Measurements from ENCODE around the gene TUBB3.
A peak's percentile ranks its signal among the peaks of the same experiment; 100 is the strongest.
"Not testable (repeated sequence)": the region's sequence is repeated elsewhere in the genome, so short reads cannot be mapped to it uniquely, and the experiment has no call there.

The TUBB3 gene

DNA sequence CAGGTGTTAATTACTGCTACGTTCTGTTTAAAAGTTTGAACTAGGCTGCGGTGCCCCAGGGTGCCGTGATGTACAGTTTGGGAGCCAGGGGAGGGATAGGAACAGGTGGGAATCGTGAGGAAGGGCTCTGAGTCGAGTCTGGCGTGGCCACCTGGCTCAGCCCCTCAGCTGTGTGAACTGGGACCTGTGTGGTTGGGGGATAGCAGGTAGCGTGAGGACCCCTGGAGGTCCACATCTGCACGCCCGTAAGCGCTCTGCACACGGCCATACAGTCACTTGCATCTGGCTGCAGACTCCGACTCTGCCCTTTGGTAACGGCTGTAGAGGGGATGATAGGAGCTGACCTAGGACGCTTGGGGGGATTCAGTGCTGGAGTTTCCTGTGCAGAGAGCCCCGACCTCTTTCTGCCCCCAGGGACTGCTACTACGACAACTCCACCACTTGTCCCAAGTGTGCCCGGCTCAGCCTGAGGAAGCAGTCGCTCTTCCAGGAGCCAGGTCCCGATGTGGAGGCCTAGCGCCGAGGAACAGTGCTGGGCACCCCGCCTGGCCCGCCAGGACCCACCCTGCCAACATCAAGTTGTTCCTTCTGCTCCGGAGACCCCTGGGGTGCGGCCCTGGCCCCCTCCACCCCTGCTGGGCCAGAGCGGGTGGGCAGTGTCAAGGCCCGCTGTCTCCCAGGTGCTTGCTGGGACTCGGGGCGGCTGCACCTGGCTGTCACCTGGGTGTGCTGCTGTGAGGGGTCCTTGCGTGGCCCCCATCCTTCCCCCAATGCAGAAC lies 42.5 kb downstream of the TUBB3 start:
- no peak for DNase-seq (ENCODE audit: low read depth)

DNA sequence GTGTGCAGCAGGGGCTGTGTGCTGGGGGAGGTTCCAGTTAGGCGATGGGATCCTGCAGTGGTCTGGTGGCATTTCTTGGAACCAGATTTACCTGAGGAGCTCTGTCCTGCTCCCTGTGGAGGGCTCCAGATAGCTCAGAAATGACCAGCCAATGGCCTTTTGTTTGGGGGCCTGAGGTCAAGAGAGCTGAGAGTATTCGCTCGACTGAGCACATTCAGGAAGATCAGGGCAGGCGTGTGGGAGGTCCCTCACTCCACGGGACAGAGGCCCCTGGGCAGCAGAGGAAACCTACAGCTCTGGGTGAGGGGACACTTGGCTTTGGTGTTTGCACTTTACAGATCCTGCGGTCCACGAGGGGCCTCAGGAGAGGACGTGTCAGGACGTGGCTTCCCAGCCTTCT lies 43.6 kb downstream of the TUBB3 start:
- DNase-seq (ENCODE audit: low read depth), result no peak

DNA sequence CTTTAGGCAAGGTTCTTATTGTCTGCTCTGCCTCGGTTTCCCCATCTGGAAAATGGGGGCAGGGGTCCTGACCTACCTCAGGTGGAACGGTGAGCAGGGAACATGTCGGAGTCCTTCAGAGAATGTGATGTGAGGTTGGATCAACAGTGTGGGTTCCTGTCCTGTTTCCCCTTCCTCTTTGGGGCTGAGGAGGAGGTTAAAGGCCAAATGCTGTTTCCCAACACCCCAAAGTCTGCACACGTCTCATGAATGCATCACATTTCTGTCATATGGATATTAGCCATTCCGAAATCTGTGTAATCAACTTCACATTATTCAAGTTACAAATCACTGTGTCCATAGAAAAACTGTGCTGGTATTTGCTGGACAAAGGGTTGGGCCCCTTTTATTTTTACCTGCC lies 44.3 kb downstream of the TUBB3 start:
- DNase-seq (ENCODE audit: low read depth), result not testable (repeated sequence)

DNA sequence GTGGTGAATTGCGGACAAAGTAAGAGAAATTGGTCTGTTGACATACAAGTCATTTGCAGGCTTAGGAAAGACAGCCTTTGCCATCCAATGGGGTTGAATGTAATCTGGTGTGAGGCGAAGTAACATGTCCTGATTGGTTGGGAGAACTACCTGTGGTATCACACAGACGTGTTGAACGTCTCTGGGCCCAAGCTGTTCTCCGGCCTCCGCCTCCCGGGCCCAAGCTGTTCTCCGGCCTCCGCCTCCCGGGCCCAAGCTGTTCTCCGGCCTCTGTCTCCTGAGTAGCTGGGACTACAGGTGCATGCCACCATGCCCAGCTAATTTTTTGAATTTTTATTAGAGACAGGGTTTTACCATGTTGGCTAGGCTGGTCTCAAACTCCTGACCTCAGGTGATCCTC lies 44.9 kb downstream of the TUBB3 start:
- DNase-seq (ENCODE audit: low read depth), result not testable (repeated sequence)

DNA sequence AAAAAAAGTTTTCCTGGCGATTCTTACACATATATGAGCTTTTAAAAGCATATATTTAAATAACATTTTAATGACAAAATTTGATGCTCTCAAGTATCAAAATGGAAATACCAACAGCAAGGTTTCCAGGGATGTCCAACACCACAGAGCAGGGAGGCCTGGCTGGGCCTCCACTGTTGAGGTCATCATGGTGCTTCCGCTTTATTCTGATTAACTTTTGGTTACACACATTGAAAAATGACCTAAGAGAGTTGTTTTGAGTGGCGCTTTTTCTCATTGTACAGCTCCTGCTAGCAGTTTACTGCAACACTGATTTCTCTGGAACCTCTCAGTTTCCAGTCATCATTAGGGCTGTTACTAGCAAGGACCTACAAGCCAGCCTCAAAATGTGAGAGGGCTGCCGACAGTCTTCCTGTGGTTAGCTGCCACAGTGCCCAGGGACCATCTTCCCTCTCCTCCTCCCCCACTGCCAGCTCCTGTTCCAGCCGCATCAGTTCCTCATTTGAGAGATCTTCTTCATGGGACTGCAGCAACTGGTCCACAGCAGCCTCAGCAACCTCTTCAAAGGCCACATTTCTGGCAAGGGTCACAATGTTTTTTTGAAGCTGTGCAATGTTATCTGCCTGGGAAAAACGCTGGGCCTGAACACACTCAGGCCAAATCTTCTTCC lies 46.7 kb downstream of the TUBB3 start:
- no peak for DNase-seq (ENCODE audit: low read depth)

DNA sequence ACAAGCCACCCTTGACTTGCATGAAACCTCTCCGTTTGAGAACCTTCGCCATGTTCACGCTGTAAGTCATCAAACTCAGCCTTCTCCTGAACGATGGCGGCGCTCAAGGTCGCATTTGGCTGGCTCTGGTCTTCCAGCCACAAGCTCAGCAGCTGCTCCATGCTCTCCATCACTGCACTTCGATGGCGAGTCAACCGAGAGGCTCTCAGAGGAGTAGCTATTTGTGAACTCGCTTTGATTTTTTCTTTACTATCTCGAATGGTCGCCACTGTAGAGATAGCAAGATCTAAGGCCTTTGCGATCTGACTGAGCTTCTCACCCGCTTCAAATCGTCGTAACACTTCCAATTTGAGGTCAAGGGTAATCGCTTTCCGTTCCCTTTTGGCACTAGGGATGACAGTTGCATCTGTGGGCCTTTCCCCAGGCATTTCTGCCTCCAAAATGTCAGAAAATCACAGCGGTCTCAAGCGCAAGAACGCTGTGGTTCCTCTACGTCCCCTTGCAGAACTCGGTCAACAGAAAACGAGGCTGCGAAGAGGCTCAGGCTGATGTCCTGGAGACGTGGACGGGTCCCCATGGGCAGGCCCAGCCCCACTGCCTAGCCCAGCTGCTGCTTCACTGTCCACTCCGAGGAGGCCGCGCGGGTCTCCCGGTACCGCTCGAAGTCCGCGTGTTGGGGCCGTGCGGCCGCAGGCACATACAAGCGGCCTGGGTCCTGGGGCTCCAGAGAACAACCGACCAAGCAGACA lies 48.5 kb downstream of the TUBB3 start:
- no peak for DNase-seq (ENCODE audit: low read depth)

DNA sequence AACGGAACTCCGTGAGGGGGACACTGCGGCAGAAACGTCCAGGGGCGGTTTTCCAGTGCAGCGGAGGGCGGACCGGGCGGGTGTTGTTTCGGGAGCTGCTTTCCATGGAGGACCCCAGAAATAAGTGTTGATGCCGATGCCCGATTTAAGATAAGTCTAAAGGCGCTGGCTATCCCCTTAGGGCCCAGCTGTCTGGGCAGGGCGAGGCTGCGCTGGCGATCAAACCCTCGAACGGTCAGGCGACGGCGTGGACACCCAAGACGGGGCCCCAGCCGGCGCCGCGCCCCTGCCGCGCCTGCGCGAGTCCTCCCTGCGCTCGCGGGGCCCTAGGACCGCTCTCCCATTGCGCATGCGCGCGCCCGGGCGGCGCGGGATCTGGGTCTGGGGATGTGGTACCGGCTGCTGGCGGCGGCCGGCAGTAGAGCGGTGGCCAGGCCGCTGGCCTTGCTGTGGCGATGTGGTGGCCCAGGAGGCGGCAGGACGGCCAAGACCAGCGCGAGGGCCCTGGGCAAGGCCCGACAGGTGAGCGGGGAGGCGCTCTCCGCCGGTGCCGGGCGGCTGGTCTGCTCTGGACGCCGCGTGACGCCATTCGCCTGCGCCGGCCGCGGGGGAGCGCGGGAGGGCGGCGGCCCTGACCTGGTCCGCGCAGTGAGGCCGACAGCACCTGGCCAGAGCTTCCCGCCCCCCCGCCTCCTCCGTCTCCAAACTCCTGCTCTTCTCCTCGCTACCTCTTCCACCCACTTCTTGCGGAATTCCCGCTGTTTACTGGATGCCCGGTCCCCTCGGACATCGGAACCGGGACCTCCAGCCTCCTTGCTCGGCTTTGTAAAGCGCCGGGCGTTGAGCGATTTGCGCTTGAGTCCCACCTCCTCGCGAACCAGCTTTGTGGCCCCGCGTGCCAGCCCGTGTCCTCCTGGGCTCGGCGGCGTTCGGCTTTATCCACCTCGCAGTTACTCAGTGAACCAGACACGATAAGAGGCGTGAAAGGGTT lies 49.4 kb downstream of the TUBB3 start:
- DNase-seq (ENCODE audit: low read depth), result peak; percentile 73

DNA sequence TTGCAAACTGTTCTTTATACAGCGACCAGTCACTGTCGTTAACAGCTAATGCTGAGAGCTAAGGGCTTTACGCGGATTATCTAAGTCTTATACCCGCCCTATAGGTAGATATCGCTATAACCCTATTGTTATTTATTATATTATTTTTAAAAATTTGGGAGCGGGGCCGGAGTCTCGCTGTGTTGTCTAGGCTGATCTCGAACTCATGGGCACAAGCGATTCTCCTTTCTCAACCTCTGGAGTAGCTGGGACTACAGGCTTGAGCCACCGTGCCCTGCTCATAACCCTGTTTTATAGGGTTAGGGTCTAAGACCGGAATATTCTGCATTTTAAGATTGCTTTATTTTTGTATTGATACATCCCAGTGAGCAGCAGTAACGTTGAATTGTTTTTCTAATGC lies 50.1 kb downstream of the TUBB3 start:
- no peak for DNase-seq (ENCODE audit: low read depth)

DNA sequence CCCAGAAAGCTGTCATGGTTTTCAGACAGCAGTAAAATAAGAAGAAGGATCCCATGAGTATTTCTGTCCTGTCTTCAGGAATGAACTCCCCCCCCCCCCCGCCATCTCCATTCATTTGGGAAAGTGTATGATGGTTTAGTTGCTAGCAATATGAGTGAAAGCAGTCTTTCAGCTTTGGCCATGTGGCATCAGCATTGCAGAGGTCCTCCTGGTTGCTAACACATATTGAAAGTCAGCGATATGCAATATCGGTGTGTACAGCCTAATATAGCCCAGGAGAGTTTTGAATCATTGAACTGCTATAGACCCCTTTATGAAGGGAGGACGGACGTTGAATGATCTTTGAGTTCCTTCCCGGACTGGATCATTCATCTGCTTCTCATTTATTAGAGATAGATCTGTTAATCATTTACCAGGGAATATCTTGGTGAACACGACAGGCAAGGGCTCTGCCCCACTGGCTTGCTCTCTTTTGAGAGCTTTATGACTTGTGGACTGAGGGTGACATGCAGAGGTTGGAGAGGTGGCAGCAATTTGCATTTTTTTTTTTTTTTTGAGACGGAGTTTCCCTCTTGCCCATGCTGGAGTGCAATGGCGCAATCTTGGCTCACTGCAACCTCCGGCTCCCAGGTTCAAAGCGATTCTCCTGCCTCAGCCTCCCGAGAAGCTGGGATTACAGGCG lies 50.7 kb downstream of the TUBB3 start:
- DNase-seq (ENCODE audit: low read depth), result no peak

DNA sequence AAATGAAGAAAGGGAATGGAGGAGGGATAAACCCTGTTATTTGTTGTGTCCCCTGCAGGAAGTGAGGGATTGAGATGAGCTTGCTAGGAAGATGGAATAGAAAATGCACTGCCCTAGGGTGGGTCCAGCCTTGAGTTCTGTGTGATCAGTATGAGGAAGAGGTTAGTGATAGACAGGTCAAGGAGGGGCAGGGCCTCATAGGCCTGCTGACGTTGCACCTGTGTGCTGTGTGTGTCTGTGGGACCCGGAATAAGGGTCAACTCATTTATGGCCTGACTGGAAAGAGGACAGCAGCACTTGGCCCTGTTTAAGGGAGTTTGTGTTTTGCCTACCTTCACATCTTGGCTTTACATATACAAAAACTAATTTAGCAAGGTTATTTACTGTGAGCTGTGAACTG lies 51.7 kb downstream of the TUBB3 start:
- no peak for DNase-seq (ENCODE audit: low read depth)

DNA sequence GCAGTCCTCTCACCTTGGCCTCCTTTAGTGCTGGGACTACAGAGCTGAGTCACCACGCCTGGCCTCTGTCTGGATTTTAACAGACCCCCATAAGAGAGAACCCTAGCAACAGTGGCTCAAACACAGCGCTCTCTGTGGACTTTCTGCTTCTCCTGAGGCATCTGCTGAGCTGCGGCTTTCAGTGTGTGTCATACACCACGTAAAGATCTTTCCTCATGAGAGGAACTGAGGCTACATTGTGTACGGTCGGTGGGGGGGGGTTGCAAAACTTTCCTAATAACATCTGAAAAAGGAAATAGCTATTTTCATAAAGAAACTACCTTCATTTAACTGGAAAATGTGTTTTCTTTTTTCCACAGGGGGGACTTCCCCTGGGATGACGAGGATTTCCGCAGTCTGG lies 58.3 kb downstream of the TUBB3 start:
- no peak for DNase-seq (ENCODE audit: low read depth)

DNA sequence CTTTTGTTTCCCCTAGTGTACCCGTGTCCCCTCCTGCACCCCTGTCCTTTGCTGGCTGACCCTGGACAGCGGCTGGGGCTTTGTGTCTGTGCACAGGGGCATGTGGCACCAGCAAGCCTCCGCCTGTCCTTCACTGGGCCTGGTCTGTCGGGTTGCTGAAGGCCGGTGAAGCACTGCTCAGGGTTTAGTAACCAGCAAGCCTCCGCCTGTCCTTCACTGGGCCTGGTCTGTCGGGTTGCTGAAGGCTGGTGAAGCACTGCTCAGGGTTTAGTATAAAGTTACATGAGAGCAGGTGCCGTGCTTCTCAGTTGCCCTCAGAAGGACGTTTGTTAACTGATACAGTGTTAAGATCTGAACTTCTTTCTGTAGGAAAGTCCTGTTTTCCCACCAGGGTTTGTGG lies 59.2 kb downstream of the TUBB3 start:
- no peak for DNase-seq (ENCODE audit: low read depth)

DNA sequence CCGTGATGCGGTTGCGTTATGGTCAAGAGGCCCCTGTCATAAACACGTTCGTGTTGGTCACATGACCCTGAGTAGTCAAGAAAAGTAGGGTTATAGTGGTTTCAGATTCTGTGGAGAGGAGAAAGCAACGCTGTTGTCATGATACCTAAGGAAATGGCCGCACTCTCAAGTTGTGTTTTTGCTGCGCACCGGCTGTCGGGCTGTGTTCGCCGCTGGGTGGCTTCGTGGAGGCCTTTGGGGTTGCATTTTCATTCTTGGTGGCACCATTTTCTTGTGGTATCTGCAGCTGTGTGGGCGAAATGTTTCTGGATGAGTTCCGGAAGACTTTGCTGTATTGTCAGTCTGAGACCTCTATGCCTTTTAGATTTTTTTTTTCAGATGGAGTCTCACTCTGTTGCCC lies 60.4 kb downstream of the TUBB3 start:
- no peak for DNase-seq (ENCODE audit: low read depth)

DNA sequence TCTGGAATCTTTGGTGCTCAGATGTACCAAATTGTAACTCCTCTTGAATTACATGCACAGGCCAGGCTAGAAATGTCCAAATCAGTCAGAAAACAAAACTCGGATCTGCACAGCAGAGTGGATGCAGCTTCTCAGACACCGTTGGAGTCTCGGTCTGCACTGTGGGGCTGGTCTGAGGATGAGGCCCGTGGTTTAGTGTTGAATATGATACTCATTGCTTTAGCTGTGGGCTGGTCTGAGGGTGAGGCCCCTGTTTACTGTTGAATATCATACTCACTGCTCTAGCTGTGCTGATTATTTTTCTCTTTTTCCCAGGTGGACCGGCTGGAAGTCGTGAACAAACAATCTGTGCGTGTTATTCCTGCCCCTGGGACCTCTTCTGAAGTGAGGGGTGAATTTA lies 61.1 kb downstream of the TUBB3 start:
- DNase-seq (ENCODE audit: low read depth), result no peak

DNA sequence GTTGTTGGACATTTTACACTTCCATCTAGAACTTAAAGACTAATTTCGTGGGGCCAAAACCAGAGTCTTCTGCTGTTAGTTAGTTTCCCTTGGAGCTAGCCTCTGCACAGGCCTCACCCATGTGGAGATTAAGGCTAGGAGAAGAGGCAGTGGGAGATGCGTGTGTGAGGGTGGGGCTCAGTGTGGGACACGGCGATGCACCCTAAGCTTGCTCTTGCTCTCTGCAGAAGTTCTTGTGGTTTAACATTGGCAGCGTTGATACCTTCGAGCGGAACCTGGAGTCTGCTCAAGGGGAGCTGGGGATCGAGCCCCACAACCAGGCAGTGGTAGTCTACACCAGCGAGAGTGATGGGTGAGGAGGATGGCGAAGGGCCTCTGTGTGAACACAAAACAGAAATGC lies 62.1 kb downstream of the TUBB3 start:
- no peak for DNase-seq (ENCODE audit: low read depth)
